HG03039 (cell line): Measurements from ENCODE around the gene HTR4.

Experiments
- ATAC-seq: cut with Tn5 transposase; IDR thresholded peaks from one replicate; pipeline ENCODE4 v1.9.1; 2021; ENCODE audit warnings: mild to moderate bottlenecking, moderate library complexity; ENCODE audit not compliant: unreplicated experiment

The HTR4 gene

GRCh38 chr5:148438933-148439332 is 215.4 kb downstream of the HTR4 start:
- no peak for ATAC-seq

- ATAC-seq, result no peak
These were observed 217.1 kb downstream of the HTR4 start for GRCh38 chr5:148437249-148437648.

- ATAC-seq, result no peak
These were observed 218.3 kb downstream of the HTR4 start for GRCh38 chr5:148436029-148436428.

GRCh38 chr5:148433826-148434225 is 220.5 kb downstream of the HTR4 start:
- ATAC-seq, result no peak
